ENCODE measurements around the gene APC.
A peak's percentile ranks its signal among the peaks of the same experiment; 100 is the strongest.

The APC gene

DNA sequence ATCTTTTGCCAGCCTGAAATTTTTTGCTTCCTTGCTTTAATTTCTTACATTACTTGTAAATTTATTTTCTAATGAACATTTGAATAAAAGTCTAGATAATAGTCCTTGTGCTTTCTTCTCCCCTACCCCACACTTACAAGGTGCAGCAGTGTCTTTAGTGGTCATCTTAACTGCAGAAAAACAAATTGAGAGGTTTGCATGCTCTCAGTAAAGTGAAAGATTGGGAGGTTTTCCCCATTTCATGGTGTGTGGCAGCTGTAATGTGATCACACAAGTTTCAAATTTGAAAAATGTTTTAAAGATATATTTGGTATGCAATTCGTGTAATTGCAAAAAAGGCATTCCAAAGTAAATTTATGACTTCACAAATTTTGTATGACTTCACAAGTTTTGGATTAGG, 14.7 kb downstream of the APC start:
- no peak for TF ChIP-seq ZBTB10 (tag by site-specific recombination; IDR thresholded peaks at IDR 0.05)
- no peak for TF ChIP-seq ZNF112 (tag by site-specific recombination; IDR thresholded peaks at IDR 0.05)
- TF ChIP-seq ZSCAN30 (tag by site-specific recombination; IDR thresholded peaks at IDR 0.05) = no peak
- TF ChIP-seq ZNF670 (tag by site-specific recombination; IDR thresholded peaks at IDR 0.05; ENCODE audit: low read depth) = no peak
- no peak for TF ChIP-seq ZNF629 (tag by site-specific recombination; IDR thresholded peaks at IDR 0.05)
- no peak for TF ChIP-seq ZBTB8A (tag by site-specific recombination; IDR thresholded peaks at IDR 0.05)
- TF ChIP-seq GLIS2 (tag by site-specific recombination; IDR thresholded peaks at IDR 0.05) = no peak
- TF ChIP-seq YY1 (tag by site-specific recombination; IDR thresholded peaks at IDR 0.05) = no peak
- TF ChIP-seq REPIN1 (tag by site-specific recombination; IDR thresholded peaks at IDR 0.05; ENCODE audit: low read depth) = no peak
- no peak for TF ChIP-seq ZNF776 (tag by site-specific recombination; IDR thresholded peaks at IDR 0.05; ENCODE audit: borderline replicate concordance)
- no peak for TF ChIP-seq ZSCAN16 (tag by site-specific recombination; IDR thresholded peaks at IDR 0.05)
- TF ChIP-seq BCL6B (tag by site-specific recombination; IDR thresholded peaks at IDR 0.05) = no peak
- TF ChIP-seq ZNF132 (tag by site-specific recombination; IDR thresholded peaks at IDR 0.05; ENCODE audit: borderline replicate concordance) = no peak
- TF ChIP-seq ZNF266 (tag by site-specific recombination; IDR thresholded peaks at IDR 0.05; ENCODE audit: low read depth) = no peak
- TF ChIP-seq, protein P1, sequence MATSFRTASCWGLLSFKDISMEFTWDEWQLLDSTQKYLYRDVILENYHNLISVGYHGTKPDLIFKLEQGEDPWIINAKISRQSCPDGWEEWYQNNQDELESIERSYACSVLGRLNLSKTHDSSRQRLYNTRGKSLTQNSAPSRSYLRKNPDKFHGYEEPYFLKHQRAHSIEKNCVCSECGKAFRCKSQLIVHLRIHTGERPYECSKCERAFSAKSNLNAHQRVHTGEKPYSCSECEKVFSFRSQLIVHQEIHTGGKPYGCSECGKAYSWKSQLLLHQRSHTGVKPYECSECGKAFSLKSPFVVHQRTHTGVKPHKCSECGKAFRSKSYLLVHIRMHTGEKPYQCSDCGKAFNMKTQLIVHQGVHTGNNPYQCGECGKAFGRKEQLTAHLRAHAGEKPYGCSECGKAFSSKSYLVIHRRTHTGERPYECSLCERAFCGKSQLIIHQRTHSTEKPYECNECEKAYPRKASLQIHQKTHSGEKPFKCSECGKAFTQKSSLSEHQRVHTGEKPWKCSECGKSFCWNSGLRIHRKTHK (tag by site-specific recombination; IDR thresholded peaks at IDR 0.05) = no peak
- TF ChIP-seq ZNF23 (tag by site-specific recombination; IDR thresholded peaks at IDR 0.05; ENCODE audit: borderline replicate concordance) = no peak
- TF ChIP-seq TCF7L2 (IDR thresholded peaks at IDR 0.05; ENCODE audit: borderline replicate concordance, low read depth, low read length) = no peak
- TF ChIP-seq ZNF747 (tag by site-specific recombination; IDR thresholded peaks at IDR 0.05) = no peak
- no peak for TF ChIP-seq ZBTB26 (tag by site-specific recombination; optimal IDR thresholded peaks at IDR 0.05)
- TF ChIP-seq ZNF114 (tag by site-specific recombination; IDR thresholded peaks at IDR 0.05) = no peak
- ChIA-PET POLR2A (no interaction called here), CTCF (interaction anchor here (1.1 kb wide), 1 partner anchor 60 kb away, joined by 3 read pairs; no protein-coding TSS in a partner anchor)
- H3K36me3 ChIP-seq (ENCODE audit: control insufficient read depth in 2 of 2, insufficient read depth in 1 of 2, low read length in 2 of 2) = no peaks in the 10 kb centered on the region
- H3K4me1 ChIP-seq (ENCODE audit: control insufficient read depth, insufficient read depth, low read length) = no peaks in the 10 kb centered on the region; the same call in 1 of the 2 replicates
- H3K27ac ChIP-seq (ENCODE audit: extremely low read depth, low read depth, low read length) = no peak overlapping the region
- no peaks in the 10 kb centered on the region for H3K9me3 ChIP-seq (ENCODE audit: control insufficient read depth, insufficient read depth, low read depth, low read length)
- no peak overlapping the region for H3K4me3 ChIP-seq (ENCODE audit: low read depth, low read length)

GRCh38 chr5:112755703-112756102, 18.0 kb downstream of the APC start:
- Histone ChIP-seq H3K4me1 (ENCODE audit: control insufficient read depth, insufficient read depth, low read length) (no peaks in the 10 kb centered on the region), H3K27ac (ENCODE audit: extremely low read depth, low read depth, low read length) (no peak overlapping the region), H3K36me3 (ENCODE audit: control insufficient read depth in 2 of 2, insufficient read depth in 1 of 2, low read length in 2 of 2) (peaks cover 0 to 4% of the 10 kb centered on the region in 2 experiments; a peak in 2 of 3 replicates), H3K9me3 (ENCODE audit: control insufficient read depth, insufficient read depth, low read depth, low read length) (no peaks in the 10 kb centered on the region), H3K4me3 (ENCODE audit: low read depth, low read length) (no peak overlapping the region)
- POLR2A ChIA-PET = no interaction called here
- TF ChIP-seq ZNF362 (tag by site-specific recombination; IDR thresholded peaks at IDR 0.05) = peak; percentile 48; the same call in 1 of the 2 replicates
- TF ChIP-seq ZNF843 (tag by site-specific recombination; IDR thresholded peaks at IDR 0.05) = no peak
- TF ChIP-seq ZNF660 (tag by site-specific recombination; IDR thresholded peaks at IDR 0.05) = no peak
- TF ChIP-seq ZNF311 (tag by site-specific recombination; IDR thresholded peaks at IDR 0.05; ENCODE audit: borderline replicate concordance) = no peak
- peak; percentile 82 for TF ChIP-seq ZNF121 (tag by site-specific recombination; IDR thresholded peaks at IDR 0.05)
- CTCF ChIA-PET = interaction anchor here (0.6 to 1.5 kb wide), 5 partner anchors 9 to 228 kb away, joined by 3 to 5 read pairs (median 4); no protein-coding TSS in a partner anchor
